GM12878 (cell line): ENCODE results near the gene B3GALT4. TPM values are rescaled to one million over a fixed set of nuclear protein-coding genes. Genes with fewer than 3 reads are reported as not detected.

Source experiments
- ATAC-seq: fragments of 200-7000 bp; cut with Tn5 transposase; 3 replicates; pipeline ENCODE4 v1.9.1; 2020; ENCODE audit warnings: mild to moderate bottlenecking, moderate library complexity
- BruUV-seq: library from RNA; stranded (reverse); fragments of 400-500 nt; replicated peaks from 2 replicates; lab custom pipeline; 2021; lab: Mats Ljungman, UMichigan
- CTCF ChIA-PET: fragments of 300-600 bp; sonication (Branson Sonifier 250); formaldehyde crosslinking; extraction: SDS; loops from one replicate; lab custom pipeline; 2021; ENCODE audit warnings: inconsistent platforms; lab: Yijun Ruan, JAX
- POLR2A ChIA-PET: fragments of 350-600 bp; formaldehyde crosslinking; extraction: SDS; loops from one replicate; lab custom pipeline; 2021; ENCODE audit warnings: inconsistent platforms; lab: Charles Lee
- RAD21 ChIA-PET: fragments of 300-600 bp; sonication (Branson Sonifier 250); formaldehyde crosslinking; loops from one replicate; lab custom pipeline; 2023; ENCODE audit warnings: antibody characterized with exemption; ENCODE audit not compliant: unreplicated experiment; lab: Charles Lee
- SMC1A ChIA-PET: fragments of 300-600 bp; sonication (Branson Sonifier 250); formaldehyde crosslinking; loops from one replicate; lab custom pipeline; 2023; ENCODE audit not compliant: unreplicated experiment, uncharacterized antibody; lab: Charles Lee
- DNase-seq: peaks from one replicate; pipeline ENCODE4 v3.0.0-alpha.2; 2011; ENCODE audit warnings: low read depth, low spot score
- FAIRE-seq: peaks from 3 replicates; lab custom pipeline; 2011; peaks lifted over from hg19 to GRCh38; lab: Jason Lieb, UNC
- H2AFZ ChIP-seq: 2 replicates; pipeline ENCODE4 v1.6.0; 2011; ENCODE audit warnings: low read depth, low read length, control low read depth; ENCODE audit not compliant: control insufficient read depth
- H3K27ac ChIP-seq: 2 replicates; pipeline ENCODE4 v1.5.1; 2011; ENCODE audit warnings: control low read depth; ENCODE audit not compliant: control insufficient read depth, insufficient read depth
- H3K27me3 ChIP-seq, 2 experiments: replicated peaks in 1 of 2; 2 replicates each; pipeline versions ENCODE4 v1.6.0 to v1.6.1; 2011; ENCODE audit warnings: low read length in 1 of 2; ENCODE audit not compliant: control insufficient read depth in 2 of 2, insufficient read depth in 2 of 2
- H3K36me3 ChIP-seq, 2 experiments: 2 replicates each; pipeline ENCODE4 v1.5.1; 2011; ENCODE audit warnings: low read length in 1 of 2; ENCODE audit not compliant: control insufficient read depth in 2 of 2, insufficient read depth in 2 of 2
- H3K4me1 ChIP-seq: 2 replicates; pipeline ENCODE4 v1.6.1; 2011; ENCODE audit warnings: mild to moderate bottlenecking, low read length, moderate library complexity, mixed read lengths; ENCODE audit not compliant: control insufficient read depth, insufficient read depth
- H3K4me2 ChIP-seq: 2 replicates; pipeline ENCODE4 v1.6.0; 2011; ENCODE audit warnings: control low read depth; ENCODE audit not compliant: control insufficient read depth, insufficient read depth
- H3K4me3 ChIP-seq: fragments of 200-600 bp; sonication (generic); 2 replicates; pipeline ENCODE4 v1.5.1; 2016
- H3K79me2 ChIP-seq: 2 replicates; pipeline ENCODE4 v1.6.0; 2011; ENCODE audit warnings: low read length; ENCODE audit not compliant: control insufficient read depth, insufficient read depth
- H3K9ac ChIP-seq: 2 replicates; pipeline ENCODE4 v1.8.0; 2011; ENCODE audit warnings: low read length, control low read depth, mixed read lengths; ENCODE audit not compliant: control insufficient read depth, insufficient read depth
- H3K9me3 ChIP-seq: replicated peaks from 3 replicates; pipeline ENCODE4 v1.5.1; 2011; ENCODE audit warnings: mild to moderate bottlenecking, low read length; ENCODE audit not compliant: control insufficient read depth, insufficient read depth
- H4K20me1 ChIP-seq: 2 replicates; pipeline ENCODE4 v1.6.0; 2011; ENCODE audit not compliant: control insufficient read depth, insufficient read depth
- SMARCA5 ChIP-seq: fragments of 450-650 bp; IDR thresholded peaks from 2 replicates; pipeline ENCODE4 v1.6.1; 2017; ENCODE audit warnings: mild to moderate bottlenecking
- ZNF24 ChIP-seq: fragments of 450-650 bp; IDR thresholded peaks from 2 replicates; pipeline ENCODE4 v1.6.1; 2017; ENCODE audit warnings: antibody characterized with exemption, mild to moderate bottlenecking
- WGBS: methylation state at CpG from one replicate; pipeline ENCODE4 v1.1.6; 2016; ENCODE audit warnings: low lambda C conversion rate; ENCODE audit not compliant: insufficient replicate concordance, insufficient coverage; ENCODE audit errors: missing lambda C conversion rate; 5-methylcytosine and 5-hydroxymethylcytosine counted together
- in situ Hi-C: fragments of 300-500 bp; cut with MboI; formaldehyde crosslinking; loops from 9 replicates; pipeline ENCODE4 v1.14.3; 2018; ENCODE audit warnings: mixed read lengths
- intact Hi-C: fragments of 100-400 bp; cut with micrococcal nuclease; formaldehyde crosslinking; loops from one replicate; pipeline ENCODE4 v1.14.2; 2022; ENCODE audit not compliant: unreplicated experiment
- polyA plus RNA-seq, 11 experiments: library from polyadenylated mRNA; depleted of rRNA in 4 of 11; unstranded in 6 of 11; stranded (reverse) in 5 of 11; fragments of >200 nt; fragmentation: Nextera tagmentation in 4 of 11; fragmentation: Illumina TruSeq in 1 of 11; extraction: Ambion mirVana in 4 of 11; extraction: Trizol in 1 of 11; gene quantifications; 1 replicate in 1 of 11; 2 replicates in 10 of 11; pipeline versions ENCODE4 v1.2.1 to v1.2.3, GENCODE V29; 2011 to 2016; ENCODE audit warnings: inconsistent platforms in 2 of 11, missing spikeins in 2 of 11, low read depth in 1 of 11
- total RNA-seq, 4 experiments: library from RNA; depleted of rRNA in 3 of 4; stranded (reverse); fragments of >200 nt in 3 of 4; fragmentation: Illumina TruSeq in 1 of 4; extraction: Trizol in 1 of 4; gene quantifications; 2 replicates each; pipeline versions ENCODE4 v1.2.1 to v1.2.3, GENCODE V29; 2013 to 2021
- TF ChIP-seq, protein P1 (sequence below): IDR thresholded peaks from 2 replicates; pipeline ENCODE4 v1.6.1; 2012; ENCODE audit warnings: low read depth, low read length, improper control_type of control experiment

The B3GALT4 gene
- total and polyA plus RNA-seq, 10 of the 15 experiments (the other 5 are each of a cell fraction or from before 2014, with no cell fraction given), result 0.27 to 8.2 (median 2.6) TPM

- no peaks in the 10 kb centered on the region for H3K9me3 ChIP-seq
- ChIA-PET RAD21 (interaction anchor here (1.0 to 2.8 kb wide), 6 partner anchors 9 to 254 kb away, joined by 3 to 22 read pairs (median 5); partner anchors contain the start of gene B3GALT4), SMC1A (interaction anchor here (1.3 to 1.5 kb wide), 2 partner anchors 28 kb away, joined by 4 to 13 read pairs; partner anchors contain the start of genes PFDN6 and WDR46), CTCF (interaction anchor here (1.3 to 2.7 kb wide), 3 partner anchors 28 to 108 kb away, joined by 4 to 19 read pairs (median 6); partner anchors contain the start of gene RING1), POLR2A (interaction anchor here (0.5 to 2.0 kb wide), 7 partner anchors 16 to 109 kb away, joined by 3 to 12 read pairs (median 7); partner anchors contain the start of genes B3GALT4, RGL2, RPS18 and VPS52)
- BruUV-seq, result no TSS peak
- H2AFZ ChIP-seq, result no peak overlapping the region
- FAIRE-seq, result no peak
- H3K4me2 ChIP-seq, result peak overlapping the region; percentile 75
- 0 out of 2 replicates have a peak, but pooled peaks have one; percentile 20 for TF ChIP-seq SMARCA5
- TF ChIP-seq, protein P1, sequence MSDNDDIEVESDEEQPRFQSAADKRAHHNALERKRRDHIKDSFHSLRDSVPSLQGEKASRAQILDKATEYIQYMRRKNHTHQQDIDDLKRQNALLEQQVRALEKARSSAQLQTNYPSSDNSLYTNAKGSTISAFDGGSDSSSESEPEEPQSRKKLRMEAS, result no peak
- TF ChIP-seq ZNF24, result no peak
- 83% methylated on average over 18 of the region's 19 CpGs for WGBS
- H3K27ac ChIP-seq, result no peak overlapping the region
- H3K9ac ChIP-seq, result no peak overlapping the region
- no peak for ATAC-seq
- peaks cover 12 to 16% of the 10 kb centered on the region in 2 experiments; a peak in 3 of 4 replicates for H3K36me3 ChIP-seq
- H4K20me1 ChIP-seq, result 0 out of 2 replicates have a peak, but pooled peaks cover 3% of the 10 kb centered on the region
- H3K4me1 ChIP-seq, result peaks cover 35% of the 10 kb centered on the region
- H3K4me3 ChIP-seq, result peak overlapping the region; percentile 38; the same call in 1 of the 2 replicates
- in situ Hi-C loops (no loop called here), intact Hi-C loops (loop anchor here (5.0 kb wide), 1 partner anchor 100 kb away; the partner anchor contains the start of gene CUTA)
- no peak for DNase-seq
- peaks cover 55% of the 10 kb centered on the region for H3K79me2 ChIP-seq
- H3K27me3 ChIP-seq, result no peaks in the 10 kb centered on the region
These were observed 39.9 kb downstream of the B3GALT4 start for GRCh38 chr6:33316603-33317418.
